Kidney capillary endothelial cell (primary cell): Measurements from ENCODE around the gene MPND.

ENCODE experiments used
- DNase-seq: peaks from one replicate; pipeline ENCODE4 v3.0.0-alpha.2; 2018; ENCODE audit warnings: low spot score

MPND gene

GRCh38 chr19:4403005-4403761 is 59.8 kb downstream of the MPND start:
- no peak for DNase-seq

- no peak for DNase-seq
Observed at GRCh38 chr19:4405977-4406376, 62.6 kb downstream of the MPND start.

- DNase-seq, result no peak
Observed at GRCh38 chr19:4406626-4407025, 63.3 kb downstream of the MPND start.

GRCh38 chr19:4409123-4409933 is 66.0 kb downstream of the MPND start:
- DNase-seq, result no peak
